Motor neuron (in vitro differentiated cells): ENCODE measurements around the gene CTF1. TPM values are rescaled to one million over a fixed set of nuclear protein-coding genes. Genes with fewer than 3 reads are reported as not detected.
"Not testable (repeated sequence)": the region's sequence is repeated elsewhere in the genome, so short reads cannot be mapped to it uniquely, and the experiment has no call there.

ENCODE experiments used
- ATAC-seq, 8 experiments: fragments of 200-7000 bp; cut with Tn5 transposase; replicated peaks in 6 of 8; 2 replicates each; pipeline ENCODE4 v1.8.0; 2021; ENCODE audit warnings: mild to moderate bottlenecking in 8 of 8, moderate library complexity in 8 of 8
- H3K27ac ChIP-seq, 2 donors: fragments of 250-450 bp; sonication (Bioruptor Pico); 2 replicates each; pipeline ENCODE4 v1.9.0; 2021; ENCODE audit warnings: antibody characterized with exemption in 2 of 2, mild to moderate bottlenecking in 2 of 2, moderate library complexity in 1 of 2
- H3K4me1 ChIP-seq, 2 donors: fragments of 250-450 bp; sonication (Bioruptor Pico); replicated peaks in 1 of 2; 2 replicates each; pipeline ENCODE4 v1.6.1; 2021; ENCODE audit warnings: antibody characterized with exemption in 2 of 2, mild to moderate bottlenecking in 2 of 2, moderate library complexity in 1 of 2
- H3K4me3 ChIP-seq, 5 donors: fragments of 250-450 bp; sonication (Bioruptor Pico); 2 replicates each; pipeline ENCODE4 v1.9.0; 2021; ENCODE audit warnings: antibody characterized with exemption in 5 of 5, mild to moderate bottlenecking in 5 of 5, moderate library complexity in 4 of 5
- WGBS, 10 experiments: fragments of 450-650 bp; shearing (Covaris generic); methylation state at CpG; one replicate each; pipeline ENCODE4 v1.0.0; 2022; 5-methylcytosine and 5-hydroxymethylcytosine counted together
- in situ Hi-C, 9 experiments: fragments of 400-800 bp; cut with MboI; loops; one replicate each; pipeline ENCODE4 v1.15.0; 2021; ENCODE audit warnings: low sequenced_read_pairs in 9 of 9, low pct_unique_long_range_greater_than_20kb in 2 of 9; ENCODE audit not compliant: unreplicated experiment in 9 of 9
- total RNA-seq, 8 experiments: library from RNA; unstranded; fragments of 300-600 nt; gene quantifications; 2 replicates each; pipeline versions ENCODE4 v1.2.3 to v1.2.4, GENCODE V29; 2022

CTF1 gene
- total RNA-seq, 8 experiments from 2014 or later: 0.38 to 2.9 (median 0.66) TPM

DNA sequence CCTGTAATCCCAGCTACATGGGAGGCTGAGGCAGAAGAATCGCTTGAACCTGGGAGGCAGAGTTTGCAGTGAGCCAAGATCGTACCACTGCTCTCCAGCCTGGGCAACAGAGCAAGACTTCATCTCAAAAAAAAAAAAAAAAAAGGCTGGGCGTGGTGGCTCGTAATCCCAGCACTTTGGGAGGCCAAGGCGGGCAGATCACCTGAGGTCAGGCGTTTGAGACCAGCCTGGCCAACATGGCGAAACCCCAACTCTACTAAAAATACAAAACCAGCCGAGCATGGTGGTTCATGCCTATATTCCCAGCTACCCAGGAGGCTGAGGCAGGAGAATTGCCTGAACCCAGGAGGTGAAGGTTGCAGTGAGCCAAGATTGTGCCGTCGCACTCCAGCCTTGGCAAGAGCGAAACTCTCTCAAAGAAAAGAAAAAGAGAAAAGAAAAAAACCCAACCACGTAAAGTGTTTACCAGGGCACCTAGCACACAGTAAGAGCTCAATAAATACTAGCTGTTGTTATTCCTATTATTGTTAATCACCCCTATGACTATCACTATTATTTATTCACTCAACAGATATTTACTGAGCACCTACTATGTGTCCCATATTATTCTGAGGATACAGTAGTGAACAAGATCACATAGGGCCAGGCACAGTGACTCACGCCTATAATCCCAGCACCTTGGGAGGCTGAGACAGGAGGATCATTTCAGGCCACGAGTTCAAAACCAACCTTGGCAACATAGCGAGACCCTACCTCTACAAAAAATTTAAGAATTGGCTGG lies 5.2 kb upstream of the CTF1 start:
- not testable (repeated sequence) for H3K27ac ChIP-seq, H3K4me3 ChIP-seq, ATAC-seq
- in situ Hi-C loops: loop anchor here in 2 of 9 experiments (25.0 kb wide), 1 partner anchor 104 kb away; the partner anchor contains the start of gene ZNF629 (in 2 of the 2)
- WGBS, 10 experiments: 80 to 100% (median 90%) methylated on average over 1 to 10 of the region's 15 CpGs
- peaks cover 15 to 17% of the 10 kb centered on the region in 2 donors for H3K4me1 ChIP-seq

- WGBS, 10 experiments: 30 to 73% (median 49%) methylated on average over 2 to 8 of the region's 20 CpGs; no CpG with 5 or more reads in 7 of the 10 experiments
- H3K4me3 ChIP-seq: peak overlapping the region; percentile 63 to 96 (median 68)
- ATAC-seq: no peak
- peak overlapping the region; percentile 68 to 78 for H3K27ac ChIP-seq
- peaks cover 21 to 23% of the 10 kb centered on the region in 2 donors for H3K4me1 ChIP-seq
- in situ Hi-C loops: loop anchor here in 2 of 9 experiments (25.0 kb wide), 1 partner anchor 106 kb away; the partner anchor contains the start of gene ZNF629 (in 2 of the 2)
These were observed 3.6 kb upstream of the CTF1 start for GRCh38 chr16:30892670-30893416.

GRCh38 chr16:30893417-30893743 lies 3.0 kb upstream of the CTF1 start:
- Histone ChIP-seq H3K27ac (peak overlapping the region; percentile 68 to 78), H3K4me1 (peaks cover 21 to 23% of the 10 kb centered on the region in 2 donors), H3K4me3 (peak overlapping the region; percentile 63 to 96 (median 68))
- no CpG with 5 or more reads among the region's 11 CpGs for WGBS, 10 experiments
- in situ Hi-C loops: loop anchor here in 2 of 9 experiments (25.0 kb wide), 1 partner anchor 106 kb away; the partner anchor contains the start of gene ZNF629 (in 2 of the 2)
- peak in 1 of 8 experiments; percentile 0 for ATAC-seq

- H3K4me1 ChIP-seq: peaks cover 21 to 23% of the 10 kb centered on the region in 2 donors
- ATAC-seq: peak; percentile 71 to 86 (median 82)
- in situ Hi-C loops: loop anchor here in 2 of 9 experiments (25.0 kb wide), 1 partner anchor 107 kb away; the partner anchor contains the start of gene ZNF629 (in 2 of the 2)
- peak within 1 kb of the TSS; percentile 68 to 78 for H3K27ac ChIP-seq
- H3K4me3 ChIP-seq: peak within 1 kb of the TSS; percentile 63 to 96 (median 68)
- WGBS, 10 experiments: 0 to 18% methylated on average over 1 to 7 of the region's 97 CpGs; no CpG with 5 or more reads in 8 of the 10 experiments
These were observed 2.5 kb upstream of the CTF1 start, which contains the start of gene BCL7C for GRCh38 chr16:30893744-30894539. BCL7C (minus strand) TSS chr16:30894077; CDS start chr16:30893944, 133 bp downstream.

DNA sequence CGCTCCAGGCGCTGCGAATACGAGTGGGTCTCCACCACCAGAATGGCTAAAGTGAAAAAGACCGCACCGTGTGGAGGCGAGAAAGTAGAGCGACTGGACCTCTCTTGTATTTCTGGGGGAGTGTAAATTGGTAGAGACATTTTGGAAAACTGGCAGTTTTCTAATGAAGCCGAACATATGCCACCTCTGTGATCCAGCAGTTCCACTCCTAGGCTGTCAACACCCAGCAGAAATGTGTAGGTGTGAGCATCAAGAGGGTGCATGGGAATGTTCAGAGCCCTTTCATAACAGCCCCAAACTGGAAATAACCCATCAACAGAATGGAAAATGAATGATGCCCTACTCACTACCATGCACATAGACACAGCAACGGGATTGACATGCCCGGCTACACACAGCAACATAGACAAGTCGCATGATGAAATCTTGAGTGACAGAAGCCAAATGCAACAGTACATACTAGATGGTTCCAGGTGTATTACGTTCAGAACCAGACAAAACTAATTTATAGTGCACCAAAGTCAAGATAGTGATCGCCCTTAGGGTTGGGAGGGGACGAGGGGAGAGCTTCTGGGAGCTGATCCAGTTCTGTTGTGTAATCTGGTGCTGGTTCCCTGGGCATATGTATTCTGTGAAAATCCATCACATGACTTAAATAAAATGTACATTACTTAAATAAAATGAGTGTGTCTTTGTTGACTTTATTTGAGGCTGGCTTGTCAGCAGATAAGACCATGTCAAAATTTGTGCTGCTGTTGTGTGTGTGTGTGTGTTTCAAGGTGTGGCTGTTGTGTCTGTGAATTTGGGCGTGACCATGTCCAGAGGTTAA lies 1.7 kb upstream of the CTF1 start:
- 0 to 100% (median 85%) methylated on average over 1 to 7 of the region's 16 CpGs for WGBS, 10 experiments
- in situ Hi-C loops: loop anchor here in 2 of 9 experiments (25.0 kb wide), 1 partner anchor 107 kb away; the partner anchor contains the start of gene ZNF629 (in 2 of the 2)
- H3K27ac ChIP-seq: peak overlapping the region; percentile 35 to 78

DNA sequence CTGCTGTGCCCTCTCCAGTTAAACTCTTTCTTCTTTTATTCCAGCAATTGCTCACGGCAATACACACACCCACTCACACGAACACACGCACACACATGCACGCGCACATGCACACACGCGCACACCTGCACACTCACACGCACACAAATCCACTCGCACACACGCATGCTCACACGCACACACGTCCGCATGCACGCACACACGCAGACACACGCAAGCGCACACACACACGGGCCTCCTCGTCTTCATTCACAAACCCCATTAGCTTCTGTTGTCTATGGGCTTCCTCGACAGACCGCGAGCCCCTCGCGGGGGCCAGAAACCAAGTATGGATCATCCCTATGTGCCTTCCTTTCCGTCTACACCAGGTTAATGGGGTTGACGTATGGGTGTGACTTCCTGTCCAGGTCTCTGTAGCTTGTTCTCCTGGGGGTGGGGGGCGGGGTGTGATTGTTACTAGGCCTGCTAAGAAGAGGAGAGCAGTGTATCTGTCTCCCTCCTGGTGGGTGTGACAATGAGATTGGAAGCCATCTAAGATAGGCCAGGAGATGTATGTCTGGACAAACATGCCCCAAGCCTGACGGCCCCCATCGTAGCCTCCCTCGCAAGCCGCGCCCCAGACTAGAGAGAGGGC lies 670 bp upstream of the CTF1 start:
- 60 to 98% (median 80%) methylated on average over 3 to 17 of the region's 32 CpGs; no CpG with 5 or more reads in 3 of the 10 experiments for WGBS, 10 experiments
- peak overlapping the region in 3 of 5 donors; percentile 34 to 41 (median 35) for H3K4me3 ChIP-seq
- in situ Hi-C loops: loop anchor here in 2 of 9 experiments (25.0 kb wide), 1 partner anchor 108 kb away; the partner anchor contains the start of gene ZNF629 (in 2 of the 2)
- peaks cover 21 to 23% of the 10 kb centered on the region in 2 donors for H3K4me1 ChIP-seq
- peak overlapping the region; percentile 64 to 78 for H3K27ac ChIP-seq
- no peak for ATAC-seq

More for the DNA sequence above, 1.7 kb upstream of the CTF1 start:
- H3K4me1 ChIP-seq: peaks cover 21 to 23% of the 10 kb centered on the region in 2 donors
- peak overlapping the region; percentile 63 to 96 (median 68) for H3K4me3 ChIP-seq
- peak in 1 of 8 experiments; percentile 1 for ATAC-seq

GRCh38 chr16:30896889-30897733 lies 697 bp downstream of the CTF1 start:
- in situ Hi-C loops: loop anchor here in 2 of 9 experiments (25.0 kb wide), 1 partner anchor 110 kb away; the partner anchor contains the start of gene ZNF629 (in 2 of the 2)
- H3K27ac ChIP-seq: peak overlapping the region; percentile 64 to 78
- peaks cover 27 to 29% of the 10 kb centered on the region in 2 donors for H3K4me1 ChIP-seq
- WGBS, 10 experiments: 0 to 93% (median 48%) methylated on average over 2 to 4 of the region's 31 CpGs
- H3K4me3 ChIP-seq: peak overlapping the region; percentile 19 to 41 (median 34)
- ATAC-seq: peak; percentile 11 to 43 (median 32)

DNA sequence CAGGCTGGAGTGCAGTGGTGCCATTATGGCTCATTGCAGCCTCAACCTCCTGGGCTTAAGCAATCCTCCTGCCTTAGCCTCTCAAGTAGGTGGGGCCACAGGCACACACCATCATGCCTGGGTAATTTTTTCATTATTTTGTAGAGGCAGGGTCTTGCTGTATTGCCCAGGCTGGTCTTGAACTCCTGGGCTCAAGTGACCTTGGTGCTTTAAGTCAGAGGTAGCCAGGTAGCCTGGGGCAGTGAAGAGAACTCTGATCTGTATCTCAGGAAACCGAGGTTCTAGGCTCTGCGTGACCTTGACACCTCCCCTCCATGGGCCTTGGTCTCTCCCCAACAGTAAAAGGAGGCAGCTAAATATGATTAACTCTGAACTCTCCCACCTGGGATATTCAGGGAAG lies 3.4 kb downstream of the CTF1 start:
- no peak for ATAC-seq
- Histone ChIP-seq H3K4me3 (no peak overlapping the region), H3K27ac (no peak overlapping the region), H3K4me1 (peaks cover 18 to 20% of the 10 kb centered on the region in 2 donors)
- in situ Hi-C loops: loop anchor here in 2 of 9 experiments (25.0 kb wide), 1 partner anchor 112 kb away; the partner anchor contains the start of gene ZNF629 (in 2 of the 2)
- 86 to 100% methylated on average over 1 to 2 of the region's 2 CpGs; no CpG with 5 or more reads in 8 of the 10 experiments for WGBS, 10 experiments

GRCh38 chr16:30900588-30900987 lies 4.2 kb downstream of the CTF1 start:
- Histone ChIP-seq H3K4me1 (peaks cover 17 to 18% of the 10 kb centered on the region in 2 donors), H3K4me3 (no peak overlapping the region), H3K27ac (no peak overlapping the region)
- in situ Hi-C loops: no loop called here
- 75 to 100% (median 88%) methylated on average over 1 to 5 of the region's 5 CpGs; no CpG with 5 or more reads in 1 of the 10 experiments for WGBS, 10 experiments
- ATAC-seq: no peak
